WTC11 (cell line): ENCODE results near the gene DMKN.

Experiments used
- ATF3 ChIP-seq: sonication (generic); formaldehyde crosslinking; conservative IDR thresholded peaks from 2 replicates; pipeline ENCODE4 v1.8.1; 2022; ENCODE audit warnings: mild to moderate bottlenecking, missing genetic modification reagents
- ATF6 ChIP-seq: sonication (generic); formaldehyde crosslinking; IDR thresholded peaks from 2 replicates; pipeline ENCODE4 v1.8.1; 2023; ENCODE audit warnings: mild to moderate bottlenecking, missing genetic modification reagents
- CTCF ChIP-seq: fragments of 200-600 bp; IDR thresholded peaks from 2 replicates; pipeline ENCODE4 v1.8.0; 2022; ENCODE audit warnings: antibody characterized with exemption
- IRF2 ChIP-seq: sonication (generic); formaldehyde crosslinking; IDR thresholded peaks from 2 replicates; pipeline ENCODE4 v1.8.0; 2022; ENCODE audit warnings: low read depth, missing genetic modification reagents, borderline replicate concordance
- KAT7 ChIP-seq: sonication (generic); formaldehyde crosslinking; IDR thresholded peaks from 2 replicates; pipeline ENCODE4 v1.8.1; 2023; ENCODE audit warnings: missing genetic modification reagents, mild to moderate bottlenecking, borderline replicate concordance
- MLX ChIP-seq: sonication (generic); formaldehyde crosslinking; IDR thresholded peaks from 2 replicates; pipeline ENCODE4 v1.8.1; 2023; ENCODE audit warnings: mild to moderate bottlenecking, missing genetic modification reagents, moderate library complexity
- ZNF317 ChIP-seq: sonication (generic); formaldehyde crosslinking; IDR thresholded peaks from 2 replicates; pipeline ENCODE4 v1.8.1; 2023; ENCODE audit warnings: low read depth, mild to moderate bottlenecking, moderate library complexity, missing genetic modification reagents, borderline replicate concordance
- TF ChIP-seq, protein P1 (sequence below): fragments of 250-450 bp; sonication (Bioruptor Pico); conservative IDR thresholded peaks from 2 replicates; pipeline ENCODE4 v1.9.0; 2021; ENCODE audit warnings: mild to moderate bottlenecking
- TF ChIP-seq, protein P2 (sequence below): sonication (generic); formaldehyde crosslinking; IDR thresholded peaks from 2 replicates; pipeline ENCODE4 v1.8.0; 2022; ENCODE audit warnings: mild to moderate bottlenecking, missing genetic modification reagents
- TF ChIP-seq, protein P3 (sequence below): sonication (generic); formaldehyde crosslinking; IDR thresholded peaks from 2 replicates; pipeline ENCODE4 v1.8.1; 2022; ENCODE audit warnings: mild to moderate bottlenecking, missing genetic modification reagents, moderate library complexity, borderline replicate concordance
- TF ChIP-seq, protein P4 (sequence below): sonication (generic); formaldehyde crosslinking; IDR thresholded peaks from 2 replicates; pipeline ENCODE4 v1.8.1; 2022; ENCODE audit warnings: missing genetic modification reagents, borderline replicate concordance

DNA sequence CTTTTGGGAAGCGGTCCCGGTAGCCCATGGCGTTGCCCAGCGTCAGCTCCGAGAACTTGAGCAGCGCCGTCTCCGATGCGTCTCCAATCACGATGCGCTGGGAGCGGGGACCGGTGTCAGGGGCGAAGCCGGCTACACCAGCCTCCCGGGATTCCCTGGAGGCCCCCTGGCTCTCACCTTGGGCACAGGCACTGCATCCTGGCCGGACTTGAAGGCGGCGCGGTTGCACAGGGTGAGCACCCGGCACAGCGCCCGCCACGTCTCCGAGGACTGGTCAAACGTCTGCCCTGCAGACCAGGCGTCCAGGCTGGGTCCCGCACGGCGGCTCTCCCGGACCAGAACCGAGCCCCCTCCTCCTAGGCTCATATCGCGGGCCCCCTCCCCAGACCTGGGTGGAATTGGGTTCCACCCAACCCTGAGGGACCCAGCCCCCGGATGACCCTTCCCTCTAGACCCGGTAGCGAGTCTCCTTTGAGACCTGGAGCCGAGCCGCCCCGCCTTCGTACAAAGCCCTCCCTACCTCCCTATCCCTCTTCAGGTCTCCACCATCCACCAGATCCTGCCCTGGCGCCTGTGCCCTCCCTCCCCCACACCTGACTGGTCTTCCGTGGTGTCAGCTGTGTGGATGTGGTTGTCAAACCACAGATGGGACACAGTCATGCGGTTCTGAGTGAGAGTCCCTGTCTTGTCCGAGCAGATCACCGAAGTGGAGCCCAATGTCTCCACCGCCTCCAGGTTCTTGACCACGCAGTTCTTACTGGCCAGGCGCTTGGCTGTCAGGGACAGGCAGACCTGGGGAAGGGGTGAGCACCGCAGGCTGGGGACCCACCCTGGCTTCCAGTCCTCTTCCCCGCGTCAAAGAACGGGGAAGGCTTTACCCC is 45.2 kb upstream of the DMKN start:
- no peak for TF ChIP-seq IRF2 (CRISPR knock-in tag)
- TF ChIP-seq, protein P1, sequence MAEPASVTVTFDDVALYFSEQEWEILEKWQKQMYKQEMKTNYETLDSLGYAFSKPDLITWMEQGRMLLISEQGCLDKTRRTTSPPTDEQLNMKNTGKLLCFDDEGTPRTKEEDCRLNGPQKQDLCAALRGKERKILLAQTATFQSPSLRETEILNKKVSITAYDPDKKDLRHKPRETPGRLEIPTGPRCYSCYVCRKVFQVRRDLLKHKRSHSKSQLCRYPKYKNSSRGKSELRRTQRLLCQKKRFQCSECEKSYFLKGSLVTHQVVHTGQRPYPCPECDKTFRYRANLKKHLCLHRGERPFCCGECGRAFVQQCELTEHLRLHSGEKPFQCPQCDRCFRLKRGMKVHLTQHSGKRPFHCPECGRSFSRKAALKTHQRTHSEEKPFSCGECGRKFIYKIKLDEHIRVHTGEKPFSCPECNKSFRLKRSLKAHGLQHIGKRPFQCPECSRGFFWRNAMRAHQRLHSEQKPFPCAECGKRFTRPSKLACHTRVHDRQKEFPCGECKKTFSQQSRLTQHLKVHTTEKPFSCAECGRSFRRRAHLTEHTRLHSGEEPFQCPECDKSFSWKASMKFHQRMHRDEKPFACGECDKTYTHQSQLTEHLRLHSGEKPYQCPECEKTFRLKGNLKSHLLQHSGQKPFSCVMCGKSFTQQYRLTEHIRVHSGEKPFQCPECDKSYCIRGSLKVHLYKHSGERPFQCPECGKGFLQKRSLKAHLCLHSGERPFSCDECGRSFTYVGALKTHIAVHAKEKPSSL (CRISPR knock-in tag) = no peak
- TF ChIP-seq ZNF317 (CRISPR knock-in tag) = no peak
- no peak for TF ChIP-seq KAT7
- TF ChIP-seq, protein P2, sequence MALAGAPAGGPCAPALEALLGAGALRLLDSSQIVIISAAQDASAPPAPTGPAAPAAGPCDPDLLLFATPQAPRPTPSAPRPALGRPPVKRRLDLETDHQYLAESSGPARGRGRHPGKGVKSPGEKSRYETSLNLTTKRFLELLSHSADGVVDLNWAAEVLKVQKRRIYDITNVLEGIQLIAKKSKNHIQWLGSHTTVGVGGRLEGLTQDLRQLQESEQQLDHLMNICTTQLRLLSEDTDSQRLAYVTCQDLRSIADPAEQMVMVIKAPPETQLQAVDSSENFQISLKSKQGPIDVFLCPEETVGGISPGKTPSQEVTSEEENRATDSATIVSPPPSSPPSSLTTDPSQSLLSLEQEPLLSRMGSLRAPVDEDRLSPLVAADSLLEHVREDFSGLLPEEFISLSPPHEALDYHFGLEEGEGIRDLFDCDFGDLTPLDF (CRISPR knock-in tag) = no peak
- no peak for TF ChIP-seq CTCF
- no peak for TF ChIP-seq MLX (CRISPR knock-in tag)
- TF ChIP-seq, protein P3, sequence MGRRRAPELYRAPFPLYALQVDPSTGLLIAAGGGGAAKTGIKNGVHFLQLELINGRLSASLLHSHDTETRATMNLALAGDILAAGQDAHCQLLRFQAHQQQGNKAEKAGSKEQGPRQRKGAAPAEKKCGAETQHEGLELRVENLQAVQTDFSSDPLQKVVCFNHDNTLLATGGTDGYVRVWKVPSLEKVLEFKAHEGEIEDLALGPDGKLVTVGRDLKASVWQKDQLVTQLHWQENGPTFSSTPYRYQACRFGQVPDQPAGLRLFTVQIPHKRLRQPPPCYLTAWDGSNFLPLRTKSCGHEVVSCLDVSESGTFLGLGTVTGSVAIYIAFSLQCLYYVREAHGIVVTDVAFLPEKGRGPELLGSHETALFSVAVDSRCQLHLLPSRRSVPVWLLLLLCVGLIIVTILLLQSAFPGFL (CRISPR knock-in tag) = no peak
- no peak for TF ChIP-seq ATF3 (CRISPR knock-in tag)
- TF ChIP-seq, protein P4, sequence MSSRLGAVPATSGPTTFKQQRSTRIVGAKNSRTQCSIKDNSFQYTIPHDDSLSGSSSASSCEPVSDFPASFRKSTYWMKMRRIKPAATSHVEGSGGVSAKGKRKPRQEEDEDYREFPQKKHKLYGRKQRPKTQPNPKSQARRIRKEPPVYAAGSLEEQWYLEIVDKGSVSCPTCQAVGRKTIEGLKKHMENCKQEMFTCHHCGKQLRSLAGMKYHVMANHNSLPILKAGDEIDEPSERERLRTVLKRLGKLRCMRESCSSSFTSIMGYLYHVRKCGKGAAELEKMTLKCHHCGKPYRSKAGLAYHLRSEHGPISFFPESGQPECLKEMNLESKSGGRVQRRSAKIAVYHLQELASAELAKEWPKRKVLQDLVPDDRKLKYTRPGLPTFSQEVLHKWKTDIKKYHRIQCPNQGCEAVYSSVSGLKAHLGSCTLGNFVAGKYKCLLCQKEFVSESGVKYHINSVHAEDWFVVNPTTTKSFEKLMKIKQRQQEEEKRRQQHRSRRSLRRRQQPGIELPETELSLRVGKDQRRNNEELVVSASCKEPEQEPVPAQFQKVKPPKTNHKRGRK (CRISPR knock-in tag) = no peak
- TF ChIP-seq ATF6 (CRISPR knock-in tag) = no peak
